Adrenal gland (tissue), 5 donors: ENCODE data around the gene NAIF1.

ENCODE experiments used
- POLR2A ChIP-seq, 2 donors: fragments of 450-650 bp; IDR thresholded peaks; one replicate each; pipeline ENCODE4 v1.6.1; 2017; ENCODE audit warnings: antibody characterized with exemption in 2 of 2, mild to moderate bottlenecking in 2 of 2, moderate library complexity in 1 of 2
- TF ChIP-seq, protein P1 (sequence below), 6 experiments: fragments of 450-650 bp in 4 of 6; fragments of 200-600 bp in 2 of 6; sonication (generic) in 1 of 6; IDR thresholded peaks; 1 replicate in 5 of 6; 2 replicates in 1 of 6; pipeline versions ENCODE4 v1.5.1 to v1.8.0; 2016 to 2021; ENCODE audit warnings: antibody characterized with exemption in 6 of 6, mild to moderate bottlenecking in 2 of 6, moderate library complexity in 1 of 6
- donor health status: DM: no; HTN: no; CAD: no.

DNA sequence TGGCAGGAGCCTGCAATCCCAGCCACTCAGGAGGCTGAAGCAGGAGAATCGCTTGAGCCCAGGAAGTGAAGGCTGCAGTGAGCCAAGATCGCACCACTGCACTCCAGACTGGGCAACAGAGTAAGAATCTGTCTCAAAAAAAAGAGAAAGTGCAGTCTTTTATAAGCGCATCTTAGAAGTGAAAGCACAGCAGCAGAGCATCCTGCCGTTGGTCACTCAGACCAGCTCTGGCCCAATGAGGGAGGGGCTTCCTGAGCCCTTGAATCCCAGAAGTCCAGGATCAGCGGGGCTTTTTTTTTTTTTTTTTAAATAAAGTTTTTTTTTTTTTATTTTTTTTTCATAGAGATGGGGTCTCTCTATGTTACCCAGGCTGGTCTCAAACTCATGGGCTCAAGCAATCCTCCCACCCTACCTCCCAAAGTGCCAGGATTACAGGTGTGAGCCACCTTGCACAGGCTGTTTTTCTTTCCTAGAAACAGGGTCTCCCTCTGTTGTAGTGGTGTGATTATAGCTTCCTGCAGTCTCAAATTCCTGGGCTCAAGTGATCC is 42.3 kb downstream of the NAIF1 start:
- TF ChIP-seq, protein P1, sequence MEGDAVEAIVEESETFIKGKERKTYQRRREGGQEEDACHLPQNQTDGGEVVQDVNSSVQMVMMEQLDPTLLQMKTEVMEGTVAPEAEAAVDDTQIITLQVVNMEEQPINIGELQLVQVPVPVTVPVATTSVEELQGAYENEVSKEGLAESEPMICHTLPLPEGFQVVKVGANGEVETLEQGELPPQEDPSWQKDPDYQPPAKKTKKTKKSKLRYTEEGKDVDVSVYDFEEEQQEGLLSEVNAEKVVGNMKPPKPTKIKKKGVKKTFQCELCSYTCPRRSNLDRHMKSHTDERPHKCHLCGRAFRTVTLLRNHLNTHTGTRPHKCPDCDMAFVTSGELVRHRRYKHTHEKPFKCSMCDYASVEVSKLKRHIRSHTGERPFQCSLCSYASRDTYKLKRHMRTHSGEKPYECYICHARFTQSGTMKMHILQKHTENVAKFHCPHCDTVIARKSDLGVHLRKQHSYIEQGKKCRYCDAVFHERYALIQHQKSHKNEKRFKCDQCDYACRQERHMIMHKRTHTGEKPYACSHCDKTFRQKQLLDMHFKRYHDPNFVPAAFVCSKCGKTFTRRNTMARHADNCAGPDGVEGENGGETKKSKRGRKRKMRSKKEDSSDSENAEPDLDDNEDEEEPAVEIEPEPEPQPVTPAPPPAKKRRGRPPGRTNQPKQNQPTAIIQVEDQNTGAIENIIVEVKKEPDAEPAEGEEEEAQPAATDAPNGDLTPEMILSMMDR (IDR thresholded peaks at IDR 0.05): no peak
- TF ChIP-seq POLR2A (IDR thresholded peaks at IDR 0.05): no peak
